ENCODE results near the gene HMGCL.

DNA sequence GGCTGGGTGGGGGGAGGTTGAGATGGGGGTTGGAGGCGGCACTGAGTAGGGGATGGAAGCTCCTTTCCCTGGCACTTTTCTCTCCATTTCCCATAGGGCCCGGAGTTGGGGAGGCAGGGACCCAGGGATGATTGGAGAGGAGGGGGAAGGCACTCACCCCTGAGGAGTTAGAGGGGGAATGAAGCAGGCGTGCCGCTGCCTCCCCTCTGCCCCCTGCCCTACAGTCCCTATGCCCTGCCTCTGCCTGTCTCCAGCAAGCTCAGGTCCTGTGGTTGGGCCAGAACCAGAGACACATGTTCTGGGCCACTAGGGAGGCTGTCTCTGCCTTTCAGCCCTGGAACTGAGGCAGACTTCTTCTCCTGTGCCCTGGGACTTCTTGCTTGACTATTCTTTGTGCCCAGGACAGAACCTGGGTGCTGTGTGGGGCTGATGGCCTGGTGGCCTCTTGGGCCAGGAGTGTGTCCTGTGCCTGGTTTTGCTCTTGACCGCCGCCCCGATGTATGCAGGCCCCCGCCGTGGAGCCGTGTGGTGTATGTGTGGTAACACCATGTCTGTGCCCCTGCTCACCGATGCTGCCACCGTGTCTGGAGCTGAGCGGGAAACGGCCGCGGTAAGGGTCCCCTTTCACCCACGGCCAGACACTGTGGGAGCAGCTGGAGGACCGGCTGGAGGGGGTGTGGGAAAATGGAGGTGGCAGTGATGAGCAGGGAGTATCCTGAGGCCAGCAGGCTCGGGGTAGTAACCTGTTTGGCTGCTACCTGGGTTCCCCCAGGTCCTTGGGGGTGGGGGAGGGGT, 32.9 kb downstream of the HMGCL start:
- TF ChIP-seq CTCF (IDR thresholded peaks at IDR 0.05) = no peak
- no peak for TF ChIP-seq POLR2A (IDR thresholded peaks at IDR 0.05)
